Subcutaneous adipose tissue (tissue), 4 donors: ENCODE data around the gene PLCH2. TPM values are rescaled to one million over a fixed set of nuclear protein-coding genes. Genes with fewer than 3 reads are reported as not detected.

ENCODE experiments used
- CTCF ChIP-seq: fragments of 450-650 bp; IDR thresholded peaks from one replicate; pipeline ENCODE4 v1.5.1; 2016; ENCODE audit warnings: low read depth, mild to moderate bottlenecking, control low read depth, antibody characterized with exemption, moderate library complexity
- total RNA-seq, 4 donors: library from RNA; depleted of rRNA; stranded (reverse); fragments of >200 nt; gene quantifications; one replicate each; pipeline ENCODE4 v1.1.0, GENCODE V29; 2016

PLCH2 gene
- total RNA-seq, 4 donors from 2014 or later: 0.22 to 0.68 TPM; not detected in 2

GRCh38 chr1:2515763-2516080 lies 39.6 kb downstream of the PLCH2 start:
- TF ChIP-seq CTCF: no peak

- no peak for TF ChIP-seq CTCF
Measured at GRCh38 chr1:2516124-2516523, 40.0 kb downstream of the PLCH2 start.

GRCh38 chr1:2516946-2517345 lies 40.9 kb downstream of the PLCH2 start:
- TF ChIP-seq CTCF: no peak

- TF ChIP-seq CTCF: no peak
Measured at GRCh38 chr1:2517966-2518365, 41.9 kb downstream of the PLCH2 start.

- no peak for TF ChIP-seq CTCF
Measured at GRCh38 chr1:2518528-2518927, 42.4 kb downstream of the PLCH2 start.

- TF ChIP-seq CTCF: no peak
Measured at GRCh38 chr1:2519029-2519685, 43.1 kb downstream of the PLCH2 start.

- no peak for TF ChIP-seq CTCF
Measured at GRCh38 chr1:2519729-2520128, 43.6 kb downstream of the PLCH2 start.
